Astrocyte (in vitro differentiated cells and primary cell): ENCODE measurements around the gene HNRNPA1.

Experiments used
- CTCF ChIP-seq: IDR thresholded peaks from 2 replicates; pipeline ENCODE4 v1.5.1; 2011; ENCODE audit warnings: low read depth, mild to moderate bottlenecking, inconsistent platforms, low read length, moderate library complexity; ENCODE audit not compliant: insufficient read depth
- EZH2 ChIP-seq: IDR thresholded peaks from 2 replicates; pipeline ENCODE4 v1.6.1; 2012; ENCODE audit warnings: mild to moderate bottlenecking, low read length, inconsistent platforms; ENCODE audit not compliant: insufficient read depth

- TF ChIP-seq CTCF (no peak), EZH2 (no peak)
Measured at GRCh38 chr12:54240971-54241588, 39.4 kb upstream of the HNRNPA1 start.
